PFSK-1 (cell line): ENCODE data around the gene ABCC12.

Experiments used
- FOXP2 ChIP-seq: optimal IDR thresholded peaks from 2 replicates; pipeline ENCODE3; 2011; ENCODE audit warnings: borderline replicate concordance, control low read depth, inconsistent platforms; ENCODE audit not compliant: insufficient read depth; ENCODE audit errors: extremely low read length, extremely low read depth
- POLR2AphosphoS5 ChIP-seq: IDR thresholded peaks from 2 replicates; pipeline ENCODE4 v1.6.1; 2012; ENCODE audit warnings: low read depth, mild to moderate bottlenecking, control low read depth, low read length, moderate library complexity
- REST ChIP-seq, 2 experiments: IDR thresholded peaks; 2 replicates each; pipeline versions ENCODE4 v1.6.1 to v1.8.0; 2011 to 2012; ENCODE audit warnings: low read depth in 2 of 2, low read length in 2 of 2, control low read depth in 1 of 2, inconsistent platforms in 1 of 2, mild to moderate bottlenecking in 1 of 2, moderate library complexity in 1 of 2; ENCODE audit not compliant: insufficient read depth in 1 of 2
- SIN3A ChIP-seq: IDR thresholded peaks from 2 replicates; pipeline ENCODE4 v1.6.1; 2012; ENCODE audit warnings: mild to moderate bottlenecking, low read length, moderate library complexity, borderline replicate concordance; ENCODE audit not compliant: insufficient read depth
- TAF1 ChIP-seq: IDR thresholded peaks from 2 replicates; pipeline ENCODE4 v1.6.1; 2012; ENCODE audit warnings: low read length, control low read depth, borderline replicate concordance; ENCODE audit not compliant: insufficient read depth

The ABCC12 gene

GRCh38 chr16:48140821-48141220 lies 15.0 kb downstream of the ABCC12 start:
- TF ChIP-seq TAF1 (no peak), POLR2AphosphoS5 (no peak), REST (IDR thresholded peaks at IDR 0.05; ENCODE audit: insufficient read depth in 1 of 2, low read depth in 2 of 2, low read length in 2 of 2) (no peak), SIN3A (no peak), FOXP2 (no peak)

- TF ChIP-seq REST (IDR thresholded peaks at IDR 0.05; ENCODE audit: insufficient read depth in 1 of 2, low read depth in 2 of 2, low read length in 2 of 2) (no peak), SIN3A (no peak)
Observed at GRCh38 chr16:48139517-48139916, 16.3 kb downstream of the ABCC12 start.

- TF ChIP-seq SIN3A (no peak), POLR2AphosphoS5 (no peak), REST (IDR thresholded peaks at IDR 0.05; ENCODE audit: insufficient read depth in 1 of 2, low read depth in 2 of 2, low read length in 2 of 2) (no peak), FOXP2 (no peak), TAF1 (no peak)
Observed at GRCh38 chr16:48138543-48138942, 17.2 kb downstream of the ABCC12 start.

- TF ChIP-seq SIN3A (no peak), FOXP2 (no peak), POLR2AphosphoS5 (no peak), TAF1 (no peak), REST (IDR thresholded peaks at IDR 0.05; ENCODE audit: insufficient read depth in 1 of 2, low read depth in 2 of 2, low read length in 2 of 2) (no peak)
Observed at GRCh38 chr16:48137822-48138221, 18.0 kb downstream of the ABCC12 start.

- TF ChIP-seq SIN3A (no peak), FOXP2 (peak; percentile 16)
Observed at GRCh38 chr16:48136547-48137360, 19.0 kb downstream of the ABCC12 start.
